Endodermal cell (in vitro differentiated cells): ENCODE data around the gene SCRN2. TPM values are rescaled to one million over a fixed set of nuclear protein-coding genes. Genes with fewer than 3 reads are reported as not detected.

Experiments used
- DNase-seq: peaks from one replicate; pipeline ENCODE4 v3.0.0-alpha.2; 2017
- H3K27ac ChIP-seq: 2 replicates; pipeline ENCODE4 v1.5.1; 2013; ENCODE audit warnings: mild to moderate bottlenecking, low read depth, low read length, moderate library complexity
- H3K27me3 ChIP-seq: 2 replicates; pipeline ENCODE4 v1.6.1; 2013; ENCODE audit warnings: mild to moderate bottlenecking, low read length, moderate library complexity; ENCODE audit not compliant: insufficient read depth, control insufficient read depth, poor library complexity, severe bottlenecking
- H3K36me3 ChIP-seq: 2 replicates; pipeline ENCODE4 v1.7.0; 2013; ENCODE audit warnings: mild to moderate bottlenecking, low read length, moderate library complexity; ENCODE audit not compliant: control insufficient read depth, insufficient read depth
- H3K4me1 ChIP-seq: one replicate; pipeline ENCODE4 v1.7.0; 2013; ENCODE audit warnings: low read length; ENCODE audit not compliant: control insufficient read depth, insufficient read depth
- H3K4me3 ChIP-seq: 2 replicates; pipeline ENCODE4 v1.5.1; 2013; ENCODE audit warnings: mild to moderate bottlenecking, low read length, moderate library complexity
- H3K9ac ChIP-seq: 2 replicates; pipeline ENCODE4 v1.6.1; 2013; ENCODE audit warnings: mild to moderate bottlenecking, low read length, moderate library complexity; ENCODE audit not compliant: poor library complexity, severe bottlenecking; ENCODE audit errors: extremely low read depth
- H3K9me3 ChIP-seq: 2 replicates; pipeline ENCODE4 v1.6.1; 2013; ENCODE audit warnings: mild to moderate bottlenecking, low read length, moderate library complexity; ENCODE audit not compliant: control insufficient read depth
- H3K27ac Mint-ChIP-seq: 2 replicates; pipeline ENCODE4 v1.8.0; 2020; ENCODE audit warnings: mixed read lengths
- H3K27me3 Mint-ChIP-seq: 2 replicates; pipeline ENCODE4 v1.8.0; 2021; ENCODE audit warnings: mild to moderate bottlenecking, mixed read lengths; ENCODE audit not compliant: insufficient read depth
- H3K36me3 Mint-ChIP-seq: 2 replicates; pipeline ENCODE4 v1.8.0; 2020; ENCODE audit warnings: low read depth, mixed read lengths
- H3K4me1 Mint-ChIP-seq: 2 replicates; pipeline ENCODE4 v1.8.0; 2020; ENCODE audit warnings: mixed read lengths
- H3K4me3 Mint-ChIP-seq: 2 replicates; pipeline ENCODE4 v1.8.0; 2020; ENCODE audit warnings: mild to moderate bottlenecking, moderate library complexity, mixed read lengths
- H3K9me3 Mint-ChIP-seq: 2 replicates; pipeline ENCODE4 v1.8.0; 2020; ENCODE audit warnings: mild to moderate bottlenecking, mixed read lengths
- WGBS, 2 experiments: methylation state at CpG; one replicate each; pipeline versions ENCODE4 v1.1.5 to v1.1.7; 2013; ENCODE audit warnings: missing lambda C conversion rate in 2 of 2, mixed read lengths in 1 of 2; ENCODE audit not compliant: insufficient coverage in 1 of 2, insufficient read length in 1 of 2; 5-methylcytosine and 5-hydroxymethylcytosine counted together
- total RNA-seq, 2 donors: library from RNA; stranded (reverse); fragmentation: NEBNext Ultra II Directional in 1 of 2; extraction: Animal tissue kit (Norgen Biotek cat#: 25700) in 1 of 2; gene quantifications; 2 replicates in 1 of 2; 3 replicates in 1 of 2; pipeline ENCODE4 v1.2.1, GENCODE V29; 2021
- TF ChIP-seq, protein P1 (sequence below): fragments of 200-600 bp; sonication (generic); conservative IDR thresholded peaks from 2 replicates; pipeline ENCODE4 v1.5.0; 2021; ENCODE audit warnings: antibody characterized with exemption, mild to moderate bottlenecking

SCRN2 gene
- total RNA-seq, 2 donors from 2014 or later = 54.5 to 71.9 TPM

DNA sequence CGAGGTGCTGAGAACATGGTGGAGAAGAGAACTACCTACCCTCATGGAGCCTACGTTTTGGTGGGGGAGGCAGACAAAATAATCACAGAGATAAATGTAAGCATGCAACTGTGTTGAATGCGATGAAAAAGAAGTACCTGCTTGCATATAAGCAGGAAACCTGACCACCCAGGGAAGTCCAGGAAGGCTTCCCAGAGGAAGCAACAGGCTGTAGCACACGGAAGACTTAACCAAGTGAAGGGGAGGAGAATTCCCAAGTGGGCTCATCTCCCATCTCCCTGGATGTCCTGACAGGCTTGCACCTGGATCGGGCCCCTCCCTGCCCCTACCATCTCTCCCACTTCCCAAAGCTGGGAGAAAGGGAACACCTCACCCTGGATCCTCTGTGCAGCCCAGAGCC, 2.0 kb downstream of the SCRN2 start:
- H3K27ac ChIP-seq = no peak overlapping the region
- no peak overlapping the region for H3K4me3 ChIP-seq
- H3K4me3 Mint-ChIP-seq = peak overlapping the region; percentile 85
- WGBS, 2 experiments = 86 to 100% methylated on average over 1 to 5 of the region's 5 CpGs
- no peak overlapping the region for H3K27ac Mint-ChIP-seq
- peaks cover 2% of the 10 kb centered on the region for H3K27me3 Mint-ChIP-seq
- H3K4me1 Mint-ChIP-seq = peaks cover 14% of the 10 kb centered on the region
- H3K9me3 Mint-ChIP-seq = no peaks in the 10 kb centered on the region
- H3K9me3 ChIP-seq = no peaks in the 10 kb centered on the region
- TF ChIP-seq, protein P1, sequence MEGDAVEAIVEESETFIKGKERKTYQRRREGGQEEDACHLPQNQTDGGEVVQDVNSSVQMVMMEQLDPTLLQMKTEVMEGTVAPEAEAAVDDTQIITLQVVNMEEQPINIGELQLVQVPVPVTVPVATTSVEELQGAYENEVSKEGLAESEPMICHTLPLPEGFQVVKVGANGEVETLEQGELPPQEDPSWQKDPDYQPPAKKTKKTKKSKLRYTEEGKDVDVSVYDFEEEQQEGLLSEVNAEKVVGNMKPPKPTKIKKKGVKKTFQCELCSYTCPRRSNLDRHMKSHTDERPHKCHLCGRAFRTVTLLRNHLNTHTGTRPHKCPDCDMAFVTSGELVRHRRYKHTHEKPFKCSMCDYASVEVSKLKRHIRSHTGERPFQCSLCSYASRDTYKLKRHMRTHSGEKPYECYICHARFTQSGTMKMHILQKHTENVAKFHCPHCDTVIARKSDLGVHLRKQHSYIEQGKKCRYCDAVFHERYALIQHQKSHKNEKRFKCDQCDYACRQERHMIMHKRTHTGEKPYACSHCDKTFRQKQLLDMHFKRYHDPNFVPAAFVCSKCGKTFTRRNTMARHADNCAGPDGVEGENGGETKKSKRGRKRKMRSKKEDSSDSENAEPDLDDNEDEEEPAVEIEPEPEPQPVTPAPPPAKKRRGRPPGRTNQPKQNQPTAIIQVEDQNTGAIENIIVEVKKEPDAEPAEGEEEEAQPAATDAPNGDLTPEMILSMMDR = no peak
- no peak for DNase-seq
- no peaks in the 10 kb centered on the region for H3K36me3 ChIP-seq
- H3K9ac ChIP-seq = no peak overlapping the region
- H3K4me1 ChIP-seq = peaks cover 14% of the 10 kb centered on the region
- peaks cover 3% of the 10 kb centered on the region for H3K36me3 Mint-ChIP-seq
- no peaks in the 10 kb centered on the region for H3K27me3 ChIP-seq

DNA sequence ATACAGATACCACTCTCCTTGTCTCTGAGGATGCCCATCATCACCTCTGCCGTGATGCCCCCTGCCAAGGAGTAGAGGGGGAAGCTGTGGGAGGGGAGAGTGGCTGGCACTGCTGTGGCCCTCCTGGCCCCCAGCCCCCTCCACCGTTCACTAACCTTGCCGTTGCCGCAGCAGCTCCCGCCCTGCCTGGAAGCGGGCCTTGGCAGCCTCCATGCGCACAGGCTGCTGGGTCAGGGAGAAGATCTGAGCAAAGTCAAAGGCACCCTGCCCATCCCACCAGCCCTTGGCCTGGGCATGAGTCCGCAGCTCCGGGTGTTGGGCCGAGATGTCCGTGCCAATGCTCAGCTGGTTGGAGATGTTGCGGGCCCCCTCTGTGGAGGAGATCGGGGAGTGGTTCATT, 2.4 kb downstream of the SCRN2 start:
- no peak for DNase-seq
- Histone ChIP-seq H3K36me3 (no peaks in the 10 kb centered on the region), H3K9me3 (no peaks in the 10 kb centered on the region), H3K4me1 (peaks cover 9% of the 10 kb centered on the region), H3K4me3 (no peak overlapping the region), H3K9ac (no peak overlapping the region), H3K27ac (no peak overlapping the region), H3K27me3 (no peaks in the 10 kb centered on the region)
- TF ChIP-seq, protein P1 = no peak
- 94 to 97% methylated on average over 5 to 13 of the region's 13 CpGs for WGBS, 2 experiments
- peaks cover 14% of the 10 kb centered on the region for H3K4me1 Mint-ChIP-seq
- no peak overlapping the region for H3K4me3 Mint-ChIP-seq
- peaks cover 3% of the 10 kb centered on the region for H3K36me3 Mint-ChIP-seq
- H3K27me3 Mint-ChIP-seq = peaks cover 4% of the 10 kb centered on the region
- H3K9me3 Mint-ChIP-seq = no peaks in the 10 kb centered on the region
- H3K27ac Mint-ChIP-seq = no peak overlapping the region

DNA sequence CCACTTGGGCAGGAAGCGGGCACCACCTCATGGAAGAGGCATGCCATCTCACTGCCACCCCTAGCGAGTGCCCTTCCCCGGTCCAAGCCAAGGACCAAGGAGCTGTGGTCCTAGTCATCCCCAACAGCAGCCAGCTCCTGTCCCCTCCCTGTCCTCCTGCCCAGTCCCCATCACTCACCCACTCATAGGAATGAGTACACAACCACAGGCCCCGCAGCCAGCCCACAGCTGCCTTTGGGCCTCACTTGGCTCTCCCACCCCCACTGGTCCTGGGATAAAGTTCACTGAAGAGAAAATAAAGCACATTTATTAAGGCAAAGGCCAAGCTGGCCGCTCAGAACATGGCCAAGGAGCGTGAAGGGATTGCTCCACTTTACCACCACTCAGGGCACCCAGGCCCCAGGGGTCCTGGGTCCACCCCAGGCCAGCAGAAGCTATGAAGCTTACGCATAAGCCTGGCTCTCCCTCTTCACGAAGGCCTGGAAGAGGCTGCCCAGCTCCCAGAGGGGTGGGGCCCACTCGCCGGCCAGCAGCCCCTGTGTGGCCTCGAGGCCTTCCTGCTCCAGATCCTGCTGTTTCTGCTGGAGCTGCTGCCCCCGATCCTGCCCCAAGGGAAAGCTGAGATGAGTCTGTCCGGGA, 3.6 kb downstream of the SCRN2 start:
- WGBS, 2 experiments = 88 to 90% methylated on average over 6 to 13 of the region's 13 CpGs
- no peaks in the 10 kb centered on the region for H3K9me3 ChIP-seq
- H3K36me3 ChIP-seq = no peaks in the 10 kb centered on the region
- no peaks in the 10 kb centered on the region for H3K27me3 ChIP-seq
- Mint-ChIP-seq H3K27me3 (peaks cover 4% of the 10 kb centered on the region), H3K36me3 (peaks cover 3% of the 10 kb centered on the region), H3K27ac (no peak overlapping the region), H3K4me3 (no peak overlapping the region), H3K9me3 (no peaks in the 10 kb centered on the region), H3K4me1 (peaks cover 9% of the 10 kb centered on the region)
- H3K4me1 ChIP-seq = peaks cover 9% of the 10 kb centered on the region
- no peak for DNase-seq
- no peak overlapping the region for H3K4me3 ChIP-seq
- no peak overlapping the region for H3K9ac ChIP-seq
- TF ChIP-seq, protein P1 = no peak
- no peak overlapping the region for H3K27ac ChIP-seq
